Sigmoid colon (tissue), 7 donors: ENCODE measurements around the gene PP2D1. TPM values are rescaled to one million over a fixed set of nuclear protein-coding genes. Genes with fewer than 3 reads are reported as not detected.
"Not testable (repeated sequence)": the region's sequence is repeated elsewhere in the genome, so short reads cannot be mapped to it uniquely, and the experiment has no call there.

Experiments
- DNase-seq: peaks from one replicate; pipeline ENCODE4 v3.0.0-alpha.2; 2019
- H3K27ac ChIP-seq, 4 donors: fragments of 200-600 bp; sonication (generic); one replicate each; pipeline ENCODE4 v1.5.1; 2016 to 2019; ENCODE audit warnings: mild to moderate bottlenecking in 1 of 4
- H3K27me3 ChIP-seq, 3 donors: fragments of 200-600 bp; sonication (generic); one replicate each; pipeline ENCODE4 v1.5.1; 2019; ENCODE audit warnings: mild to moderate bottlenecking in 1 of 3
- H3K36me3 ChIP-seq, 4 donors: fragments of 200-600 bp; sonication (generic); one replicate each; pipeline ENCODE4 v1.5.1; 2016 to 2019
- H3K4me1 ChIP-seq, 4 donors: fragments of 200-600 bp; sonication (generic); one replicate each; pipeline ENCODE4 v1.5.1; 2017 to 2019
- H3K4me3 ChIP-seq, 4 donors: fragments of 200-600 bp; sonication (generic); one replicate each; pipeline ENCODE4 v1.5.1; 2017 to 2019; ENCODE audit warnings: mild to moderate bottlenecking in 2 of 4, moderate library complexity in 1 of 4
- H3K9me3 ChIP-seq, 4 donors: fragments of 200-600 bp in 3 of 4; sonication (generic) in 3 of 4; one replicate each; pipeline versions ENCODE4 v1.5.1 to v1.6.1; 2013 to 2019
- EP300 ChIP-seq, 4 donors: sonication (generic); formaldehyde crosslinking; IDR thresholded peaks; one replicate each; pipeline ENCODE4 v1.6.1; 2017; ENCODE audit warnings: antibody characterized with exemption in 4 of 4
- POLR2A ChIP-seq, 2 donors: fragments of 450-650 bp; IDR thresholded peaks; one replicate each; pipeline ENCODE4 v1.6.1; 2016; ENCODE audit warnings: antibody characterized with exemption in 2 of 2, mild to moderate bottlenecking in 2 of 2, moderate library complexity in 2 of 2
- POLR2AphosphoS5 ChIP-seq, 4 donors: sonication (generic); formaldehyde crosslinking; IDR thresholded peaks; one replicate each; pipeline ENCODE4 v1.6.1; 2017; ENCODE audit warnings: antibody characterized with exemption in 4 of 4
- WGBS, 2 donors: extraction: QIAGEN DNeasy Blood & Tissue Kit; methylation state at CpG; one replicate each; pipeline ENCODE4 v1.1.7; 2013; 5-methylcytosine and 5-hydroxymethylcytosine counted together
- intact Hi-C: fragments of 100-400 bp; cut with DNase I; formaldehyde crosslinking; loops from one replicate; pipeline ENCODE4 v1.15.1; 2023
- polyA plus RNA-seq, 3 donors: library from polyadenylated mRNA; stranded (reverse); fragments of 200-250 nt; gene quantifications; one replicate each; pipeline ENCODE4 v1.2.3, GENCODE V29; 2013
- total RNA-seq, 4 donors: library from RNA; depleted of rRNA; stranded (reverse); fragments of >200 nt; gene quantifications; one replicate each; pipeline ENCODE4 v1.1.0, GENCODE V29; 2016
- TF ChIP-seq, protein P1 (sequence below), 4 experiments: fragments of 450-650 bp in 3 of 4; fragments of 200-600 bp in 1 of 4; IDR thresholded peaks; one replicate each; pipeline ENCODE4 v1.5.1; 2016 to 2019; ENCODE audit warnings: antibody characterized with exemption in 4 of 4, mild to moderate bottlenecking in 3 of 4, moderate library complexity in 2 of 4
- donor health status: healthy with polysubstance abuse.
- donor health status: Bipolar disorder and iron deficiency.
- donor health status: healthy.

The PP2D1 gene
- total and polyA plus RNA-seq, 7 donors, result not detected

DNA sequence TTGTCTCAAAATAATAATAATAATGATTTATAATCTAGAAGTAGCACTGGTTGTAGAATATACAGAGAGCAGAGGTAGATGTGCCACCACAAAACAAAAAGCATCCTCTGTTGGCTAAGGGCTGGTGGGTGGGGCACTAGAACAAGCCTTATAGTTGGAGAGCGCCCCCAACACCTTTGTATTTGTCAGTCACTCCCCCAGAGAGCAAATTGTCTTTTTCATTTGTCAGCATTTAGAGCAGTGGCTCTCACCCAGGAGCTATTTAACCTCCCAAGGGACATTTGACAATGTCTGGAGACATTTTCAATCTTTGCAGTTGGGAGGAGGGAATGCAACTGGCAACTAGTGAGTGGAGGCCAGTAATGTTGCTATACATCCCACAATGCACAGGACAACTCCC, 34.5 kb upstream of the PP2D1 start:
- no peaks in the 10 kb centered on the region for H3K9me3 ChIP-seq
- peak overlapping the region in 2 of 4 donors; percentile 36 to 63 for H3K27ac ChIP-seq
- H3K27me3 ChIP-seq, result no peaks in the 10 kb centered on the region
- TF ChIP-seq POLR2AphosphoS5 (IDR thresholded peaks at IDR 0.05) (no peak), POLR2A (IDR thresholded peaks at IDR 0.05) (no peak), EP300 (IDR thresholded peaks at IDR 0.05) (no peak)
- TF ChIP-seq, protein P1, sequence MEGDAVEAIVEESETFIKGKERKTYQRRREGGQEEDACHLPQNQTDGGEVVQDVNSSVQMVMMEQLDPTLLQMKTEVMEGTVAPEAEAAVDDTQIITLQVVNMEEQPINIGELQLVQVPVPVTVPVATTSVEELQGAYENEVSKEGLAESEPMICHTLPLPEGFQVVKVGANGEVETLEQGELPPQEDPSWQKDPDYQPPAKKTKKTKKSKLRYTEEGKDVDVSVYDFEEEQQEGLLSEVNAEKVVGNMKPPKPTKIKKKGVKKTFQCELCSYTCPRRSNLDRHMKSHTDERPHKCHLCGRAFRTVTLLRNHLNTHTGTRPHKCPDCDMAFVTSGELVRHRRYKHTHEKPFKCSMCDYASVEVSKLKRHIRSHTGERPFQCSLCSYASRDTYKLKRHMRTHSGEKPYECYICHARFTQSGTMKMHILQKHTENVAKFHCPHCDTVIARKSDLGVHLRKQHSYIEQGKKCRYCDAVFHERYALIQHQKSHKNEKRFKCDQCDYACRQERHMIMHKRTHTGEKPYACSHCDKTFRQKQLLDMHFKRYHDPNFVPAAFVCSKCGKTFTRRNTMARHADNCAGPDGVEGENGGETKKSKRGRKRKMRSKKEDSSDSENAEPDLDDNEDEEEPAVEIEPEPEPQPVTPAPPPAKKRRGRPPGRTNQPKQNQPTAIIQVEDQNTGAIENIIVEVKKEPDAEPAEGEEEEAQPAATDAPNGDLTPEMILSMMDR (IDR thresholded peaks at IDR 0.05), result no peak
- DNase-seq, result no peak
- H3K4me1 ChIP-seq, result peaks cover 0 to 60% (median 55%) of the 10 kb centered on the region in 4 donors
- H3K36me3 ChIP-seq, result no peaks in the 10 kb centered on the region
- intact Hi-C loops, result no loop called here
- H3K4me3 ChIP-seq, result no peak overlapping the region
- WGBS, 2 donors, result 100% methylated on average over 1 of the region's 1 CpG

DNA sequence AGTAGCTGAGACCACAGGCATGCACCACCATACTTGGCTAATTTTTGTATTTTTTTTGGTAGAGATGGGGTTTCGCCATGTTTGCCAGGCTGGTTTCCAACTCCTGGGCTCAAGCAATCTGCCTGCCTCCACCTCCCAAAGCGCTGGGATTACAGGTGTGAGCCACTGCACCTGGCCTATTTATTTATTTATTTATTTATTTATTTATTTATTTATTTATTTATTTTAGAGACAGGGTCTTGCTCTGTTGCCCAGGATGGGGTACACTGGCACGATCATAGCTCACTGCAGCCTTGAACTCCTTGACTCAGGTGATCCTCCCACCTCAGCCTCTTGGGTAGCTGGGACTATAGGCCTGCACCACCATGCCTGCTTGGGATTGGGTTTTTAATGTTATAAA, 33.1 kb upstream of the PP2D1 start:
- H3K9me3 ChIP-seq, result not testable (repeated sequence)

DNA sequence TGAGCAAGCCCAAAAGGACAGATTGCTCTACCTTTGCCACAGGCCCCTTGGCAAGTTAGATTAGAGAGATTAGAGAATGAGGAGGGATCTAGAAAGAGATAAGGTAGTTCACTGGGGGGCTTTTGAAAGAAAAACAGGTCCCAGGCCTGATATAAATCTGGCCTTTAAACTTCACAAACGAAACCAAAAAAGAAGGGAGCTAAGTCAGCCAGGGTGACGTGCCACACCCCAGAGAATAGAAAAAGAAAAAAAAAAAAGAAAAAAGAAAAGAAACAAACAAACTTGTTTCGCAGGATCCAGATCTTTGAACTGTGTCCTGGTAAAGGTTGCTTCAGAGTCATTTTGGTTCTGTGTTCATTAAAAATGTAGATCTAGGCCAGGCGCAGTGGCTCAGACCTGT, 31.8 kb upstream of the PP2D1 start:
- Histone ChIP-seq H3K9me3 (no peaks in the 10 kb centered on the region), H3K36me3 (no peaks in the 10 kb centered on the region), H3K27me3 (no peaks in the 10 kb centered on the region), H3K4me3 (peak overlapping the region in 3 of 4 donors; percentile 1 to 28 (median 26)), H3K4me1 (peaks cover 0 to 60% (median 56%) of the 10 kb centered on the region in 4 donors), H3K27ac (peak overlapping the region; percentile 62 to 99 (median 96))
- WGBS, 2 donors, result 32 to 43% methylated on average over 4 of the region's 4 CpGs
- no peak for DNase-seq
- intact Hi-C loops, result loop anchor here (5.0 kb wide), 1 partner anchor 157 kb away; no protein-coding TSS in a partner anchor
- TF ChIP-seq EP300 (IDR thresholded peaks at IDR 0.05) (no peak), POLR2A (IDR thresholded peaks at IDR 0.05) (no peak), POLR2AphosphoS5 (IDR thresholded peaks at IDR 0.05) (no peak)
- TF ChIP-seq, protein P1 (IDR thresholded peaks at IDR 0.05), result no peak

More for the DNA sequence above, 33.1 kb upstream of the PP2D1 start:
- intact Hi-C loops, DNase-seq, H3K27ac ChIP-seq, H3K4me3 ChIP-seq, H3K27me3 ChIP-seq, H3K36me3 ChIP-seq: not testable (repeated sequence)
- peaks cover 0 to 62% (median 56%) of the 10 kb centered on the region in 4 donors for H3K4me1 ChIP-seq
- 96 to 99% methylated on average over 3 of the region's 3 CpGs for WGBS, 2 donors

DNA sequence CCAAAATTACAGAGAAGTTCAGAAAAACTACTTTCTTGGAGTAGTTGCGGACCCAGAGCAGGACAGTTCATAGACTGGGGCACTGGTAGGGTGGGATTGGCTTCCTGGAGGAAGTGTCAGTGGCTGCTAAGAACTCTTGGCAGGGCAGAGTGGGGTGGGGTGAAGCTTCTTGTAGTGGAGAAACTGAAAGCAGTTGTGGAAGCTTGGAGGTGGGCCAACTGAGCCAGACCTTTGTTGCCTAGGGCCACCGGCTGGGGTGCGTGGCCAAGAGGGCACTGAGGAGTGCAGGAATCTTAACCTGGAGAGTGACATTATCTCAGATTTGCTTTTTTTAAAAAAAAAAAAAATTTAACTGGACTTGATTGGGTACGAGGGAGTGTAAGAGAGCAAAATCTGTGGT, 31.3 kb upstream of the PP2D1 start:
- no peaks in the 10 kb centered on the region for H3K9me3 ChIP-seq
- no peaks in the 10 kb centered on the region for H3K36me3 ChIP-seq
- intact Hi-C loops, result loop anchor here (5.0 kb wide), 1 partner anchor 156 kb away; no protein-coding TSS in a partner anchor
- H3K27ac ChIP-seq, result peak overlapping the region; percentile 62 to 99 (median 96)
- H3K4me1 ChIP-seq, result peaks cover 0 to 60% (median 58%) of the 10 kb centered on the region in 4 donors
- H3K27me3 ChIP-seq, result no peaks in the 10 kb centered on the region
- H3K4me3 ChIP-seq, result peak overlapping the region in 3 of 4 donors; percentile 1 to 28 (median 26)
- DNase-seq, result peak; percentile 92
- 9 to 14% methylated on average over 4 of the region's 4 CpGs for WGBS, 2 donors
- TF ChIP-seq POLR2AphosphoS5 (IDR thresholded peaks at IDR 0.05), result peak in 1 of 4 donors; percentile 16
- no peak for TF ChIP-seq POLR2A (IDR thresholded peaks at IDR 0.05)

DNA sequence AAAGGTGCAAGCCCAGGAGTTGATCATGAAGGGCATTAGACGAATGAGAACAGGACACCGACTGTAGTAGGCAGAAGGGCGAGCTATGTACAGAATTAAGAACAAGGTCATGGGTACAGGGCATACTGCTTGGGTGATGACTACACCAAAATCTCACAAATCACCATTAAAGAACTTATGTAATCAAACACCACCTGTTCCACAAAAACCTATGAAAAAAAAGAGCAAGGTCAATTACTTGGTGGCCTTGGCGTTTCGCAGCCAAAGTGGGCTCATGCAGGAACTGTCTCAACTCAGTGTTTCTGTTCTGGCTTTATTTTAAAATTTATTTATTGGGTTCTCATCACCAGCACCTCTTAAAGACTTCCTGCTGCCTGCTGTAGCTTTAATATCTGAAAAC, 30.3 kb upstream of the PP2D1 start:
- Histone ChIP-seq H3K9me3 (no peaks in the 10 kb centered on the region), H3K36me3 (no peaks in the 10 kb centered on the region), H3K4me3 (no peak overlapping the region), H3K27ac (peak overlapping the region; percentile 95 to 99 (median 98)), H3K27me3 (no peaks in the 10 kb centered on the region), H3K4me1 (peaks cover 0 to 55% (median 49%) of the 10 kb centered on the region in 4 donors)
- TF ChIP-seq, protein P1 (IDR thresholded peaks at IDR 0.05), result no peak
- TF ChIP-seq EP300 (IDR thresholded peaks at IDR 0.05) (no peak), POLR2A (IDR thresholded peaks at IDR 0.05) (no peak), POLR2AphosphoS5 (IDR thresholded peaks at IDR 0.05) (no peak)
- intact Hi-C loops, result loop anchor here (5.0 kb wide), 1 partner anchor 155 kb away; no protein-coding TSS in a partner anchor
- no peak for DNase-seq
- WGBS, 2 donors, result 59 to 86% methylated on average over 5 of the region's 5 CpGs
